GM12878 (cell line): Measurements from ENCODE around the gene LGI4. TPM values are rescaled to one million over a fixed set of nuclear protein-coding genes. Genes with fewer than 3 reads are reported as not detected.
A peak's percentile ranks its signal among the peaks of the same experiment; 100 is the strongest.

ENCODE experiments used
- ATF7 ChIP-seq: fragments of 450-650 bp; IDR thresholded peaks from 2 replicates; pipeline ENCODE4 v1.6.1; 2016; ENCODE audit warnings: low read depth, mild to moderate bottlenecking
- BHLHE40 ChIP-seq, 2 experiments: fragments of 450-650 bp in 1 of 2; IDR thresholded peaks; 2 replicates each; pipeline ENCODE4 v1.6.1; 2011 to 2017; ENCODE audit warnings: low read depth in 2 of 2, borderline replicate concordance in 1 of 2, improper control_type of control experiment in 1 of 2, low read length in 1 of 2, mild to moderate bottlenecking in 1 of 2
- CREM ChIP-seq: IDR thresholded peaks from 2 replicates; pipeline ENCODE4 v1.6.1; 2014; ENCODE audit warnings: antibody characterized with exemption, low read depth
- FOS ChIP-seq: IDR thresholded peaks from 3 replicates; pipeline ENCODE4 v1.6.1; 2011; ENCODE audit warnings: borderline replicate concordance; ENCODE audit not compliant: insufficient read length; ENCODE audit errors: extremely low read depth
- GATAD2B ChIP-seq: fragments of 450-650 bp; conservative IDR thresholded peaks from 2 replicates; pipeline ENCODE4 v1.6.1; 2017; ENCODE audit warnings: low read depth, mild to moderate bottlenecking, moderate library complexity
- JUND ChIP-seq: IDR thresholded peaks from 2 replicates; pipeline ENCODE4 v1.6.1; 2012; ENCODE audit warnings: low read depth, mild to moderate bottlenecking, low read length, improper control_type of control experiment, moderate library complexity
- LARP7 ChIP-seq: fragments of 450-650 bp; IDR thresholded peaks from 2 replicates; pipeline ENCODE4 v1.6.1; 2017; ENCODE audit warnings: mild to moderate bottlenecking
- NFXL1 ChIP-seq: fragments of 450-650 bp; IDR thresholded peaks from 2 replicates; pipeline ENCODE4 v1.6.1; 2017; ENCODE audit warnings: antibody characterized with exemption, mild to moderate bottlenecking, borderline replicate concordance
- polyA plus RNA-seq, 11 experiments: library from polyadenylated mRNA; depleted of rRNA in 4 of 11; unstranded in 6 of 11; stranded (reverse) in 5 of 11; fragments of >200 nt; fragmentation: Nextera tagmentation in 4 of 11; fragmentation: Illumina TruSeq in 1 of 11; extraction: Ambion mirVana in 4 of 11; extraction: Trizol in 1 of 11; gene quantifications; 1 replicate in 1 of 11; 2 replicates in 10 of 11; pipeline versions ENCODE4 v1.2.1 to v1.2.3, GENCODE V29; 2011 to 2016; ENCODE audit warnings: inconsistent platforms in 2 of 11, missing spikeins in 2 of 11, low read depth in 1 of 11
- total RNA-seq, 4 experiments: library from RNA; depleted of rRNA in 3 of 4; stranded (reverse); fragments of >200 nt in 3 of 4; fragmentation: Illumina TruSeq in 1 of 4; extraction: Trizol in 1 of 4; gene quantifications; 2 replicates each; pipeline versions ENCODE4 v1.2.1 to v1.2.3, GENCODE V29; 2013 to 2021
- TF ChIP-seq, protein P1 (sequence below): fragments of 450-650 bp; IDR thresholded peaks from 2 replicates; pipeline ENCODE4 v1.6.1; 2017; ENCODE audit warnings: mild to moderate bottlenecking
- TF ChIP-seq, protein P2 (sequence below): IDR thresholded peaks from 2 replicates; pipeline ENCODE4 v1.6.1; 2011; ENCODE audit warnings: mild to moderate bottlenecking, low read depth, low read length, moderate library complexity; ENCODE audit not compliant: insufficient replicate concordance
- TF ChIP-seq, protein P3 (sequence below): IDR thresholded peaks from 2 replicates; pipeline ENCODE4 v1.6.1; 2012; ENCODE audit warnings: low read depth, low read length, improper control_type of control experiment
- TF ChIP-seq, protein P4 (sequence below): fragments of 450-650 bp; formaldehyde crosslinking; IDR thresholded peaks from 2 replicates; pipeline ENCODE4 v1.4.0; 2020; ENCODE audit warnings: mild to moderate bottlenecking, moderate library complexity

Gene LGI4
- total and polyA plus RNA-seq, 10 of the 15 experiments (the other 5 are each of a cell fraction or from before 2014, with no cell fraction given): 0.11 TPM; not detected in 9

DNA sequence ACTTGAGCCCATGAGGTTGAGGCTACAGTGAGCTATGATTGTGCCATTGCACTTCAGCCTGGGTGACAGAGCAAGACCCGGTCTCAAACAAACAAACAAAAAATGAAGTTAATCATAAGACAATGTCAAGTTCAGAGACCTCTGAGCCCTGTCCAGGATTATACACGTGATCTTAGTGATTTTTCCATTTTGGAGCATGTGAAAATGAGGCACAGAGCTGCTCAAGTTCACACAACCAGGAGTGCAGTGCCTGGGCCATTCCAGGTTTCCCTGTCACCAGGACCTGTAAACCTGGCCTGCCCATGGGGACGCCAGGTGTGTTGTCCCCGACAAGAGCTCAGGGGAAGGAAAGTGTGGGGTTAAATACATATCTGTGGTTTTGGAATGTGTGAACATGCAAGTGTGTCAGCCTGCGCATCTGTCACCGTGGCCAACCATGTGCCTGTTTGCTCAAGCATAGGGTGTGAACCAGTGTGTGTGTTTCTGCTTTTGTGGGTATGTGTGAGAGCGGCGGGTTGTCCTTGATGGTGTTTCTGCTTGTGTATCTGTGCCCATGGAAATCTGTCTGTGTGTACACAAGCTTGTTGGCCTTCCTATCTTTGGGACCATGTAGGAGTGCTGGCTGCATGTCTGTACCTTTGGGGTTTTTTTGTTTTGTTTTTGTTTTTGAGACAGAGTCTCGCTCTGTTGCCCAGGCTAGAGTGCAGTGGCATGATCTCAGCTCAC, 2.3 kb upstream of the LGI4 start (continued):
- TF ChIP-seq, protein P1, sequence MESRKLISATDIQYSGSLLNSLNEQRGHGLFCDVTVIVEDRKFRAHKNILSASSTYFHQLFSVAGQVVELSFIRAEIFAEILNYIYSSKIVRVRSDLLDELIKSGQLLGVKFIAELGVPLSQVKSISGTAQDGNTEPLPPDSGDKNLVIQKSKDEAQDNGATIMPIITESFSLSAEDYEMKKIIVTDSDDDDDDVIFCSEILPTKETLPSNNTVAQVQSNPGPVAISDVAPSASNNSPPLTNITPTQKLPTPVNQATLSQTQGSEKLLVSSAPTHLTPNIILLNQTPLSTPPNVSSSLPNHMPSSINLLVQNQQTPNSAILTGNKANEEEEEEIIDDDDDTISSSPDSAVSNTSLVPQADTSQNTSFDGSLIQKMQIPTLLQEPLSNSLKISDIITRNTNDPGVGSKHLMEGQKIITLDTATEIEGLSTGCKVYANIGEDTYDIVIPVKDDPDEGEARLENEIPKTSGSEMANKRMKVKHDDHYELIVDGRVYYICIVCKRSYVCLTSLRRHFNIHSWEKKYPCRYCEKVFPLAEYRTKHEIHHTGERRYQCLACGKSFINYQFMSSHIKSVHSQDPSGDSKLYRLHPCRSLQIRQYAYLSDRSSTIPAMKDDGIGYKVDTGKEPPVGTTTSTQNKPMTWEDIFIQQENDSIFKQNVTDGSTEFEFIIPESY: no peak
- TF ChIP-seq NFXL1 (no peak), GATAD2B (0 out of 2 replicates have a peak, but pooled peaks have one; percentile 32), CREM (no peak), JUND (no peak), BHLHE40 (IDR thresholded peaks at IDR 0.05; ENCODE audit: borderline replicate concordance in 1 of 2, low read depth in 2 of 2, low read length in 1 of 2) (peak in 1 of 2 experiments; percentile 35; a peak in 1 of 4 replicates), LARP7 (no peak), ATF7 (peak; percentile 12; the same call in 1 of the 2 replicates), FOS (no peak)
- TF ChIP-seq, protein P2, sequence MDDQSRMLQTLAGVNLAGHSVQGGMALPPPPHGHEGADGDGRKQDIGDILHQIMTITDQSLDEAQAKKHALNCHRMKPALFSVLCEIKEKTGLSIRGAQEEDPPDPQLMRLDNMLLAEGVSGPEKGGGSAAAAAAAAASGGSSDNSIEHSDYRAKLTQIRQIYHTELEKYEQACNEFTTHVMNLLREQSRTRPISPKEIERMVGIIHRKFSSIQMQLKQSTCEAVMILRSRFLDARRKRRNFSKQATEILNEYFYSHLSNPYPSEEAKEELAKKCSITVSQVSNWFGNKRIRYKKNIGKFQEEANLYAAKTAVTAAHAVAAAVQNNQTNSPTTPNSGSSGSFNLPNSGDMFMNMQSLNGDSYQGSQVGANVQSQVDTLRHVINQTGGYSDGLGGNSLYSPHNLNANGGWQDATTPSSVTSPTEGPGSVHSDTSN: no peak
- TF ChIP-seq, protein P3, sequence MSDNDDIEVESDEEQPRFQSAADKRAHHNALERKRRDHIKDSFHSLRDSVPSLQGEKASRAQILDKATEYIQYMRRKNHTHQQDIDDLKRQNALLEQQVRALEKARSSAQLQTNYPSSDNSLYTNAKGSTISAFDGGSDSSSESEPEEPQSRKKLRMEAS: no peak
- TF ChIP-seq, protein P4, sequence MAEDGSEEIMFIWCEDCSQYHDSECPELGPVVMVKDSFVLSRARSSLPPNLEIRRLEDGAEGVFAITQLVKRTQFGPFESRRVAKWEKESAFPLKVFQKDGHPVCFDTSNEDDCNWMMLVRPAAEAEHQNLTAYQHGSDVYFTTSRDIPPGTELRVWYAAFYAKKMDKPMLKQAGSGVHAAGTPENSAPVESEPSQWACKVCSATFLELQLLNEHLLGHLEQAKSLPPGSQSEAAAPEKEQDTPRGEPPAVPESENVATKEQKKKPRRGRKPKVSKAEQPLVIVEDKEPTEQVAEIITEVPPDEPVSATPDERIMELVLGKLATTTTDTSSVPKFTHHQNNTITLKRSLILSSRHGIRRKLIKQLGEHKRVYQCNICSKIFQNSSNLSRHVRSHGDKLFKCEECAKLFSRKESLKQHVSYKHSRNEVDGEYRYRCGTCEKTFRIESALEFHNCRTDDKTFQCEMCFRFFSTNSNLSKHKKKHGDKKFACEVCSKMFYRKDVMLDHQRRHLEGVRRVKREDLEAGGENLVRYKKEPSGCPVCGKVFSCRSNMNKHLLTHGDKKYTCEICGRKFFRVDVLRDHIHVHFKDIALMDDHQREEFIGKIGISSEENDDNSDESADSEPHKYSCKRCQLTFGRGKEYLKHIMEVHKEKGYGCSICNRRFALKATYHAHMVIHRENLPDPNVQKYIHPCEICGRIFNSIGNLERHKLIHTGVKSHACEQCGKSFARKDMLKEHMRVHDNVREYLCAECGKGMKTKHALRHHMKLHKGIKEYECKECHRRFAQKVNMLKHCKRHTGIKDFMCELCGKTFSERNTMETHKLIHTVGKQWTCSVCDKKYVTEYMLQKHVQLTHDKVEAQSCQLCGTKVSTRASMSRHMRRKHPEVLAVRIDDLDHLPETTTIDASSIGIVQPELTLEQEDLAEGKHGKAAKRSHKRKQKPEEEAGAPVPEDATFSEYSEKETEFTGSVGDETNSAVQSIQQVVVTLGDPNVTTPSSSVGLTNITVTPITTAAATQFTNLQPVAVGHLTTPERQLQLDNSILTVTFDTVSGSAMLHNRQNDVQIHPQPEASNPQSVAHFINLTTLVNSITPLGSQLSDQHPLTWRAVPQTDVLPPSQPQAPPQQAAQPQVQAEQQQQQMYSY: no peak
- TF ChIP-seq, all 136 proteins: peak for 12
